ENCODE results near the gene RSPH1. TPM values are rescaled to one million over a fixed set of nuclear protein-coding genes. Genes with fewer than 3 reads are reported as not detected.

Gene RSPH1
- total RNA-seq, 1 donor from 2014 or later = 0.72 TPM

GRCh38 chr21:42513985-42514882 lies 18.2 kb upstream of the RSPH1 start:
- DNase-seq (ENCODE audit: low spot score) = no peak

GRCh38 chr21:42513151-42513984 lies 17.3 kb upstream of the RSPH1 start, which contains the start of gene SLC37A1:
TSS of gene SLC37A1 (plus strand) at chr21:42513852. CDS start at chr21:42518455, 4,603 bp downstream.
- no peak for DNase-seq (ENCODE audit: low spot score)

- DNase-seq (ENCODE audit: low spot score) = no peak
Measured at GRCh38 chr21:42512346-42513034, 16.5 kb upstream of the RSPH1 start.

- no peak for DNase-seq (ENCODE audit: low spot score)
Measured at GRCh38 chr21:42509244-42509643, 13.2 kb upstream of the RSPH1 start.

- DNase-seq (ENCODE audit: low spot score) = no peak
Measured at GRCh38 chr21:42508371-42508770, 12.3 kb upstream of the RSPH1 start.

- DNase-seq (ENCODE audit: low spot score) = no peak
Measured at GRCh38 chr21:42507418-42507817, 11.4 kb upstream of the RSPH1 start.

GRCh38 chr21:42505090-42505726 lies 9.2 kb upstream of the RSPH1 start:
- DNase-seq (ENCODE audit: low spot score) = no peak

GRCh38 chr21:42503711-42504110 lies 7.7 kb upstream of the RSPH1 start:
- DNase-seq (ENCODE audit: low spot score) = no peak

GRCh38 chr21:42500736-42501135 lies 4.7 kb upstream of the RSPH1 start:
- no peak for DNase-seq (ENCODE audit: low spot score)

GRCh38 chr21:42500225-42500624 lies 4.2 kb upstream of the RSPH1 start:
- DNase-seq (ENCODE audit: low spot score) = no peak

- no peak for DNase-seq (ENCODE audit: low spot score)
Measured at GRCh38 chr21:42499444-42500112, 3.6 kb upstream of the RSPH1 start.

- DNase-seq (ENCODE audit: low spot score) = no peak
Measured at GRCh38 chr21:42498012-42498411, 2.0 kb upstream of the RSPH1 start.

GRCh38 chr21:42496839-42497202 lies 797 bp upstream of the RSPH1 start:
- no peak for DNase-seq (ENCODE audit: low spot score)

- no peak for DNase-seq (ENCODE audit: low spot score)
Measured at GRCh38 chr21:42495765-42496119, 282 bp downstream of the RSPH1 start.

GRCh38 chr21:42495027-42495426 lies 997 bp downstream of the RSPH1 start:
- DNase-seq (ENCODE audit: low spot score) = no peak

GRCh38 chr21:42493109-42494060 lies 2.6 kb downstream of the RSPH1 start:
- DNase-seq (ENCODE audit: low spot score) = no peak

GRCh38 chr21:42492201-42492600 lies 3.8 kb downstream of the RSPH1 start:
- DNase-seq (ENCODE audit: low spot score) = no peak

GRCh38 chr21:42491328-42491727 lies 4.7 kb downstream of the RSPH1 start:
- DNase-seq (ENCODE audit: low spot score) = no peak

GRCh38 chr21:42490720-42491119 lies 5.3 kb downstream of the RSPH1 start:
- no peak for DNase-seq (ENCODE audit: low spot score)

GRCh38 chr21:42489991-42490390 lies 6.0 kb downstream of the RSPH1 start:
- DNase-seq (ENCODE audit: low spot score) = no peak

All from umbilical cord (tissue), 2 donors.